Hepatocyte (in vitro differentiated cells): Measurements from ENCODE around the gene DUSP21. TPM values are rescaled to one million over a fixed set of nuclear protein-coding genes. Genes with fewer than 3 reads are reported as not detected.
A peak's percentile ranks its signal among the peaks of the same experiment; 100 is the strongest.

Source experiments
- DNase-seq: peaks from one replicate; pipeline ENCODE4 v3.0.0-alpha.2; 2016; ENCODE audit warnings: low spot score
- H2AFZ ChIP-seq: fragments of 200-600 bp; sonication (generic); 2 replicates; pipeline ENCODE4 v1.6.0; 2016; ENCODE audit warnings: antibody characterized with exemption, mild to moderate bottlenecking
- H3K27ac ChIP-seq: fragments of 200-600 bp; sonication (generic); 2 replicates; pipeline ENCODE4 v1.5.1; 2016; ENCODE audit warnings: mild to moderate bottlenecking
- H3K27me3 ChIP-seq: fragments of 200-600 bp; sonication (generic); 2 replicates; pipeline ENCODE4 v1.6.1; 2016
- H3K36me3 ChIP-seq: fragments of 200-600 bp; sonication (generic); replicated peaks from 2 replicates; pipeline ENCODE4 v1.5.1; 2016; ENCODE audit warnings: low read depth; ENCODE audit not compliant: insufficient read depth
- H3K4me1 ChIP-seq: fragments of 200-600 bp; sonication (generic); 2 replicates; pipeline ENCODE4 v1.5.1; 2016; ENCODE audit warnings: mild to moderate bottlenecking, moderate library complexity; ENCODE audit not compliant: insufficient read depth
- H3K4me2 ChIP-seq: fragments of 200-600 bp; sonication (generic); 2 replicates; pipeline ENCODE4 v1.6.0; 2016
- H3K4me3 ChIP-seq: fragments of 200-600 bp; sonication (generic); 2 replicates; pipeline ENCODE4 v1.5.1; 2016; ENCODE audit warnings: mild to moderate bottlenecking
- H3K79me2 ChIP-seq: fragments of 200-600 bp; sonication (generic); 2 replicates; pipeline ENCODE4 v1.6.0; 2017; ENCODE audit warnings: mild to moderate bottlenecking
- H3K9me2 ChIP-seq: fragments of 200-600 bp; sonication (generic); replicated peaks from 2 replicates; pipeline ENCODE4 v1.6.0; 2017; ENCODE audit warnings: mild to moderate bottlenecking; ENCODE audit not compliant: insufficient read depth
- H3K9me3 ChIP-seq: fragments of 200-600 bp; sonication (generic); 2 replicates; pipeline ENCODE4 v1.5.1; 2016; ENCODE audit warnings: low read depth, mild to moderate bottlenecking
- H4K20me1 ChIP-seq: fragments of 200-600 bp; sonication (generic); 2 replicates; pipeline ENCODE4 v1.6.0; 2016; ENCODE audit warnings: mild to moderate bottlenecking; ENCODE audit not compliant: insufficient read depth, poor library complexity, severe bottlenecking
- CTCF ChIP-seq: fragments of 200-600 bp; sonication (generic); IDR thresholded peaks from 2 replicates; pipeline ENCODE4 v1.5.1; 2016; ENCODE audit warnings: antibody characterized with exemption, mild to moderate bottlenecking; ENCODE audit not compliant: poor library complexity
- EZH2 ChIP-seq: fragments of 200-600 bp; sonication (generic); IDR thresholded peaks from 2 replicates; pipeline ENCODE4 v1.6.1; 2016; ENCODE audit warnings: antibody characterized with exemption, mild to moderate bottlenecking, borderline replicate concordance
- EZH2phosphoT487 ChIP-seq: fragments of 200-600 bp; sonication (generic); IDR thresholded peaks from one replicate; pipeline ENCODE4 v1.6.1; 2018; ENCODE audit warnings: antibody characterized with exemption, mild to moderate bottlenecking, low read depth, moderate library complexity; ENCODE audit not compliant: unreplicated experiment, severe bottlenecking
- WGBS: methylation state at CpG from one replicate; pipeline ENCODE4 v1.1.6; 2016; ENCODE audit warnings: low lambda C conversion rate; ENCODE audit errors: missing lambda C conversion rate; 5-methylcytosine and 5-hydroxymethylcytosine counted together
- polyA plus RNA-seq: library from polyadenylated mRNA; unstranded; fragments of >200 nt; fragmentation: Nextera tagmentation; extraction: Ambion mirVana; gene quantifications from 2 replicates; pipeline ENCODE4 v1.2.1, GENCODE V29; 2016
- total RNA-seq: library from RNA; depleted of rRNA; stranded (reverse); fragments of >200 nt; gene quantifications from 2 replicates; pipeline ENCODE4 v1.2.3, GENCODE V29; 2014

Gene DUSP21
- total and polyA plus RNA-seq, 2 experiments from 2014 or later: not detected

- Histone ChIP-seq H3K36me3 (no peaks in the 10 kb centered on the region), H4K20me1 (peaks cover 22% of the 10 kb centered on the region), H3K79me2 (peaks cover 51% of the 10 kb centered on the region), H3K27me3 (no peaks in the 10 kb centered on the region), H3K4me2 (peak overlapping the region; percentile 81), H3K9me3 (no peaks in the 10 kb centered on the region), H3K27ac (peak overlapping the region; percentile 97), H3K4me1 (no peaks in the 10 kb centered on the region), H2AFZ (peak overlapping the region; percentile 50), H3K9me2 (no peaks in the 10 kb centered on the region), H3K4me3 (peak overlapping the region; percentile 61)
- TF ChIP-seq EZH2phosphoT487: no peak
- no peak for TF ChIP-seq EZH2
- TF ChIP-seq CTCF: no peak
- WGBS: 30% methylated on average over 45 of the region's 60 CpGs
- DNase-seq: peak; percentile 62
Observed at GRCh38 chrX:44871931-44872820, 28.4 kb downstream of the DUSP21 start.

GRCh38 chrX:44872821-44873414 lies 29.1 kb downstream of the DUSP21 start, which contains the start of gene KDM6A:
Gene KDM6A, plus strand, starts transcription at chrX:44873188. Its CDS starts 364 bp downstream, at chrX:44873552.
- Histone ChIP-seq H3K4me3 (peak within 1 kb of the TSS; percentile 79), H3K27me3 (no peaks in the 10 kb centered on the region), H3K9me3 (no peaks in the 10 kb centered on the region), H4K20me1 (peaks cover 29% of the 10 kb centered on the region), H3K79me2 (peaks cover 58% of the 10 kb centered on the region), H3K4me2 (peak within 1 kb of the TSS; percentile 81), H2AFZ (peak within 1 kb of the TSS; percentile 61), H3K9me2 (no peaks in the 10 kb centered on the region), H3K36me3 (no peaks in the 10 kb centered on the region), H3K4me1 (no peaks in the 10 kb centered on the region), H3K27ac (peak within 1 kb of the TSS; percentile 100)
- WGBS: 56% methylated on average over 27 of the region's 61 CpGs
- TF ChIP-seq EZH2phosphoT487: no peak
- no peak for TF ChIP-seq CTCF
- no peak for TF ChIP-seq EZH2
- peak; percentile 96 for DNase-seq

- Histone ChIP-seq H3K9me3 (no peaks in the 10 kb centered on the region), H3K4me2 (peak overlapping the region; percentile 74), H3K27ac (peak overlapping the region; percentile 100), H3K4me1 (no peaks in the 10 kb centered on the region), H3K79me2 (peaks cover 66% of the 10 kb centered on the region), H3K4me3 (peak overlapping the region; percentile 79), H3K27me3 (no peaks in the 10 kb centered on the region), H3K36me3 (no peaks in the 10 kb centered on the region), H2AFZ (peak overlapping the region; percentile 61), H3K9me2 (no peaks in the 10 kb centered on the region), H4K20me1 (peaks cover 36% of the 10 kb centered on the region)
- 55% methylated on average over 81 of the region's 99 CpGs for WGBS
- no peak for TF ChIP-seq EZH2
- TF ChIP-seq EZH2phosphoT487: no peak
- no peak for TF ChIP-seq CTCF
- peak; percentile 58 for DNase-seq
Observed at GRCh38 chrX:44873415-44874276, 29.8 kb downstream of the DUSP21 start.
